GM18870 (cell line): ENCODE measurements around the gene ZNF324.
"Not testable (repeated sequence)": the region's sequence is repeated elsewhere in the genome, so short reads cannot be mapped to it uniquely, and the experiment has no call there.

ENCODE experiments used
- ATAC-seq: cut with Tn5 transposase; IDR thresholded peaks from one replicate; pipeline ENCODE4 v1.9.1; 2021; ENCODE audit warnings: moderate library complexity; ENCODE audit not compliant: unreplicated experiment

ZNF324 gene

GRCh38 chr19:58470837-58471543 lies 4.1 kb downstream of the ZNF324 start:
- not testable (repeated sequence) for ATAC-seq

- ATAC-seq = no peak
Measured at GRCh38 chr19:58471736-58472135, 4.9 kb downstream of the ZNF324 start.

- no peak for ATAC-seq
Measured at GRCh38 chr19:58473775-58474174, 6.9 kb downstream of the ZNF324 start.

GRCh38 chr19:58474291-58474996 lies 7.6 kb downstream of the ZNF324 start:
- no peak for ATAC-seq

GRCh38 chr19:58474997-58475713 lies 8.3 kb downstream of the ZNF324 start:
- ATAC-seq = no peak

- ATAC-seq = peak; percentile 75
Measured at GRCh38 chr19:58475714-58476497, 9.0 kb downstream of the ZNF324 start, which contains the start of gene ZNF446. Gene ZNF446 (plus strand): TSS chr19:58476352. CDS start chr19:58477219, 867 bp downstream.

- ATAC-seq = peak; percentile 5
Measured at GRCh38 chr19:58476498-58477015, 9.7 kb downstream of the ZNF324 start.

- ATAC-seq = no peak
Measured at GRCh38 chr19:58477130-58477529, 10.2 kb downstream of the ZNF324 start.

- no peak for ATAC-seq
Measured at GRCh38 chr19:58477871-58478270, 11.0 kb downstream of the ZNF324 start.

- no peak for ATAC-seq
Measured at GRCh38 chr19:58479303-58479702, 12.4 kb downstream of the ZNF324 start.

GRCh38 chr19:58479736-58480480 lies 13.0 kb downstream of the ZNF324 start:
- no peak for ATAC-seq

- ATAC-seq = no peak
Measured at GRCh38 chr19:58480481-58480830, 13.6 kb downstream of the ZNF324 start.

- no peak for ATAC-seq
Measured at GRCh38 chr19:58480831-58481230, 14.0 kb downstream of the ZNF324 start.

GRCh38 chr19:58482372-58482771 lies 15.5 kb downstream of the ZNF324 start:
- no peak for ATAC-seq

- no peak for ATAC-seq
Measured at GRCh38 chr19:58483776-58484175, 16.9 kb downstream of the ZNF324 start.

- ATAC-seq = not testable (repeated sequence)
Measured at GRCh38 chr19:58484349-58484748, 17.5 kb downstream of the ZNF324 start.

- ATAC-seq = no peak
Measured at GRCh38 chr19:58491393-58491792, 24.5 kb downstream of the ZNF324 start.

- ATAC-seq = no peak
Measured at GRCh38 chr19:58492265-58492664, 25.4 kb downstream of the ZNF324 start.

- no peak for ATAC-seq
Measured at GRCh38 chr19:58497634-58498170, 30.8 kb downstream of the ZNF324 start.
